IMR-90 (cell line): Measurements from ENCODE around the gene LY6G5C.

ENCODE experiments used
- BHLHE40 ChIP-seq: fragments of 150-350 bp; IDR thresholded peaks from 2 replicates; pipeline ENCODE4 v1.6.1; 2016; ENCODE audit warnings: mild to moderate bottlenecking, low read depth, low read length
- CEBPB ChIP-seq: IDR thresholded peaks from 2 replicates; pipeline ENCODE4 v1.6.1; 2012; ENCODE audit warnings: low read depth, low read length, improper control_type of control experiment
- MAFK ChIP-seq: IDR thresholded peaks from 2 replicates; pipeline ENCODE4 v1.6.1; 2012; ENCODE audit warnings: low read depth, low read length, improper control_type of control experiment
- MAZ ChIP-seq: IDR thresholded peaks from 2 replicates; pipeline ENCODE4 v1.6.1; 2012; ENCODE audit warnings: low read depth, mild to moderate bottlenecking, low read length, improper control_type of control experiment, moderate library complexity, borderline replicate concordance
- MXI1 ChIP-seq: IDR thresholded peaks from 2 replicates; pipeline ENCODE4 v1.6.1; 2012; ENCODE audit warnings: low read depth, mild to moderate bottlenecking, low read length, moderate library complexity, borderline replicate concordance
- POLR2A ChIP-seq: IDR thresholded peaks from 2 replicates; pipeline ENCODE4 v1.6.1; 2012; ENCODE audit warnings: mild to moderate bottlenecking, low read depth, low read length
- RAD21 ChIP-seq: IDR thresholded peaks from 2 replicates; pipeline ENCODE4 v1.6.1; 2012; ENCODE audit warnings: low read length, improper control_type of control experiment
- RCOR1 ChIP-seq: IDR thresholded peaks from 2 replicates; pipeline ENCODE4 v1.6.1; 2012; ENCODE audit warnings: mild to moderate bottlenecking, low read length, improper control_type of control experiment; ENCODE audit not compliant: insufficient replicate concordance
- RFX5 ChIP-seq: IDR thresholded peaks from 2 replicates; pipeline ENCODE4 v1.8.0; 2012; ENCODE audit warnings: low read depth, mild to moderate bottlenecking, low read length, moderate library complexity
- TF ChIP-seq, protein P1 (sequence below): conservative IDR thresholded peaks from 2 replicates; pipeline ENCODE4 v1.5.1; 2012; ENCODE audit warnings: mild to moderate bottlenecking, low read depth, low read length, improper control_type of control experiment

DNA sequence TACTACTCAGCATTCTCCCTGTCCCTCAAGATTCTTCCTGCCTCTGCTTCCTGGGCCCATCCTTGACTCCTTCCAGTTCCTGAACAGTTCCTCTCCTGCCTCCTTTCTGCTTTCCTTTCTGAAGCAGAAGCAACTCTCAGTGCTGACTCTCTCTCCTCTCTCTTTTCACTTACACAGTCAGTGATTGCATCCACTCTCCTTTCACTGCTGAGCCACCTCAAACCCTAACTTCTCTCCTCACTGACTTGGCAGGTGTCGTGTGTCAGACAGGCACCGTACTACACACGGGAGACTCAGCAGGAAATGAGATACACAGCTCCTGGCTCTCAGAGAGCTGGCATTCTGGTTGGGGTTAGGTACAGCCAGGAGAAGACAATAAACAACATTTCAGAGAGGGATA is 16.7 kb upstream of the LY6G5C start:
- TF ChIP-seq POLR2A, result no peak
- TF ChIP-seq, protein P1, sequence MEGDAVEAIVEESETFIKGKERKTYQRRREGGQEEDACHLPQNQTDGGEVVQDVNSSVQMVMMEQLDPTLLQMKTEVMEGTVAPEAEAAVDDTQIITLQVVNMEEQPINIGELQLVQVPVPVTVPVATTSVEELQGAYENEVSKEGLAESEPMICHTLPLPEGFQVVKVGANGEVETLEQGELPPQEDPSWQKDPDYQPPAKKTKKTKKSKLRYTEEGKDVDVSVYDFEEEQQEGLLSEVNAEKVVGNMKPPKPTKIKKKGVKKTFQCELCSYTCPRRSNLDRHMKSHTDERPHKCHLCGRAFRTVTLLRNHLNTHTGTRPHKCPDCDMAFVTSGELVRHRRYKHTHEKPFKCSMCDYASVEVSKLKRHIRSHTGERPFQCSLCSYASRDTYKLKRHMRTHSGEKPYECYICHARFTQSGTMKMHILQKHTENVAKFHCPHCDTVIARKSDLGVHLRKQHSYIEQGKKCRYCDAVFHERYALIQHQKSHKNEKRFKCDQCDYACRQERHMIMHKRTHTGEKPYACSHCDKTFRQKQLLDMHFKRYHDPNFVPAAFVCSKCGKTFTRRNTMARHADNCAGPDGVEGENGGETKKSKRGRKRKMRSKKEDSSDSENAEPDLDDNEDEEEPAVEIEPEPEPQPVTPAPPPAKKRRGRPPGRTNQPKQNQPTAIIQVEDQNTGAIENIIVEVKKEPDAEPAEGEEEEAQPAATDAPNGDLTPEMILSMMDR, result no peak
- TF ChIP-seq RAD21, result no peak
- TF ChIP-seq BHLHE40, result no peak
- no peak for TF ChIP-seq RFX5
- TF ChIP-seq MAZ, result no peak
- TF ChIP-seq CEBPB, result no peak
- no peak for TF ChIP-seq MAFK
- TF ChIP-seq RCOR1, result no peak
- TF ChIP-seq MXI1, result no peak
